NCI-H524 treated with DMSO at 0.1 percent for 48 hours (cell line): Measurements from ENCODE around the gene SEMA6B.
"Not testable (repeated sequence)": the region's sequence is repeated elsewhere in the genome, so short reads cannot be mapped to it uniquely, and the experiment has no call there.

Source experiments
- DNase-seq: peaks from one replicate; lab custom pipeline; 2025; lab: John Stamatoyannopoulos, UW

Gene SEMA6B

GRCh38 chr19:4547303-4548237 lies 11.9 kb downstream of the SEMA6B start:
- DNase-seq = no peak

- no peak for DNase-seq
Observed at GRCh38 chr19:4543842-4544647, 15.4 kb downstream of the SEMA6B start.

DNA sequence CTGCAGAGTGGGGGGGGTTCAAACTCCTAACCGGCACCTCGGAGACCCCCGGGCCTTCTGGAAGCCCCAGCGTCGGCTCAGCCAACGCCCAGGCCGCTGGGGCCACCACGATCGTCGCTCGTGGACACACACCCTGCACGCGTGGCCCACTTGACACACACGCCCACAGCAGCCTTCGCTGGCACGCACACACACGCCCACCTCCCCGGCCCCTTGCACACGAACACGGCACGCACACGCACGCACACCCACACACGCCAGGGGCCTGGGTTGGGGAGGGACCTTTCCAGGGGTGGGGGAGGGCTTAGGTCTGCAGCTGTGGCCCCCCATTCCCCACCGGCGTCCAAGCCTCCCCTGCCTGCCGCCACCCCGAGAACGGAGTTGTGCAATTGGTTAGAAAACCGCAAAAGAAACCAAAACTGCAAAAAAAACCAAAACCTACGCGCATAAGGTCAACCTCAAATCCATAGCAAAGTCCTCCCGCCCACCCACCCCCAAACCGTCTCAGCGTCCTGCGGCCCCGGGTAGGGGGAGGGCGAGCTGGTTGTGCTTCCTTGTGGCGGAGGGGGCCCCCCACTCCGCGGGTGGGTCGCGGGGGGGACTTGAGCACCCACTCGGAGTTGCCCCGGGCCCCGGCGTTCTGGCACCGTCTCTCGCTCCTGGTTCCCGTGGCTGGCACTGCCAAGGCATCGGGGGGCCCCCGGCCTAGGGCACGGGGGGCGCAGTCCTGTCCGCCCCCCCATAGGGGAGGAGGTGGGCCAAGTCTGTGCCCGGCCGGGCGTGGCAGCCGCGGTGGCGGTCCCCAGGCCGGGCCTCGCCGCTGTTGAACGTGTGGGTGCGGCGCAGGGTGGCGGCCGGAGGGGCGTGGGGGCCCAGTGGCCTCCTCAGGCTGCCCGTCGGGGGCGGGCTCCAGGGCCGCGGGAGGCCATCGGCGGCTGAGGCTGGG lies 16.3 kb downstream of the SEMA6B start:
- no peak for DNase-seq

GRCh38 chr19:4541806-4542145 lies 17.7 kb downstream of the SEMA6B start:
- not testable (repeated sequence) for DNase-seq

GRCh38 chr19:4541114-4541805 lies 18.2 kb downstream of the SEMA6B start:
- DNase-seq = no peak

GRCh38 chr19:4539693-4540581 lies 19.5 kb downstream of the SEMA6B start, which contains the start of gene LRG1:
Gene LRG1 (minus strand): TSS chr19:4540036. CDS start chr19:4540013, 23 bp downstream.
- DNase-seq = no peak

- no peak for DNase-seq
Observed at GRCh38 chr19:4539169-4539692, 20.3 kb downstream of the SEMA6B start.

- DNase-seq = no peak
Observed at GRCh38 chr19:4538601-4538954, 20.9 kb downstream of the SEMA6B start.

GRCh38 chr19:4537953-4538600 lies 21.4 kb downstream of the SEMA6B start:
- DNase-seq = no peak

DNA sequence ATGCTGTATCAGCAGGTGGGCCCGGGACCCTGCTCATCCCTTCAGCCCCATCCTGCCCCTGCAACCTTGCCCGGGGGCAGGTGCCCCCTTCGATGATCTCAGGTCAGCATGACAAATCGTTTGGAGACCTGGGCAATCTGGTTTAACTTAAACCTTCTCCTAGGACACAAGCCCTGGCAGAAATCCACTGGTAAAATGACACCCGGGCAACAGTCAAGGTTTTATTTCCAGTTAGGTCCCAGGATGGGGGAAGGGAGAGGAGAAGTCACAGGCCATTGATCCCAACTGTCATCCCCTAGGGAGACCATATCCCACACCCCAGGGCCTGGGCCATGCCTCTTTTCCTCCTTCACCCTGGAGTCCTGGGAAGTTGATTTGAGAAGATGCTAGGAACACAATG lies 22.7 kb downstream of the SEMA6B start:
- no peak for DNase-seq

DNA sequence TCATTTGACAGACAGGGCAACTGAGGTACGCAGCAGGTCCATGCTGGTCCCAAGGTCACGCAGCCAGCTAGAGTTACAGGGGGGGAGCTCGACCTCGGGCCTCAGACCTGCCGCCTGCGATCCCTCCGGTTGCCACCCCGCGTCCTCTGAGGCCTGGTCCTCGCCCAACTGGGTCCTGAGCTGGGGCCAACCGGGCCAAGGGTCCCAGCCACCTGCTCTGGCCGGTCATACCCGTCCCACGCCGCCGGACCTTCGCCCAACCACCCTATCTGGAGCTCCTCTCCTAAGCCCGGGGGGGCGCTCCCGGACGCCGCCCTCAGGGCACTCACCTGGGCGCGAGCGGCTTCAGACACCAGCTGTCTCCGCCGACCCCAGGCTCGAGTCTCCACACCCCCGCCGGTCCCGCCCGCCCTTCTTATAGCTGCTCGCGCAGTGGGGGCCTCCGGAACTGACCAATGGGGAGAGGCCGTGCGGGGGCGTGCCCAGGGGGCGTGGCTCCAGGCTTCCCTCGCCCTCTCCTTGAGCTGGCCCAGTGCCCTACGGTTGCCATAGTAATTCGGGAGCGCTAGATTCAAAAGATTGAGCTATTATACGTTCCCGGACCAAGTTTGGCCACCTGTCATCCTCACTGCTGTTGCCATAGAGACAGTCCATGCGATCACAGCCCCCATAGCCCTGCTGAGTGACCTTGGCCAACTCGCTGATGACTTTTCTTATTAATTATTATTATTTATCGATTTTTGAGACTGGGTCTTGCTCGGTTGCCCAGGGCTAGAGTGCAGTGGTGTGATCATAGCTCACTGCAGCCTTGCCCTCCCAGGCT lies 24.4 kb downstream of the SEMA6B start, which contains the start of gene PLIN5:
Gene PLIN5 (minus strand): TSS at position 389 of the 823 bp plus-strand sequence. CDS start 1,150 bp downstream, outside the sequence.
- peak; percentile 91 for DNase-seq

DNA sequence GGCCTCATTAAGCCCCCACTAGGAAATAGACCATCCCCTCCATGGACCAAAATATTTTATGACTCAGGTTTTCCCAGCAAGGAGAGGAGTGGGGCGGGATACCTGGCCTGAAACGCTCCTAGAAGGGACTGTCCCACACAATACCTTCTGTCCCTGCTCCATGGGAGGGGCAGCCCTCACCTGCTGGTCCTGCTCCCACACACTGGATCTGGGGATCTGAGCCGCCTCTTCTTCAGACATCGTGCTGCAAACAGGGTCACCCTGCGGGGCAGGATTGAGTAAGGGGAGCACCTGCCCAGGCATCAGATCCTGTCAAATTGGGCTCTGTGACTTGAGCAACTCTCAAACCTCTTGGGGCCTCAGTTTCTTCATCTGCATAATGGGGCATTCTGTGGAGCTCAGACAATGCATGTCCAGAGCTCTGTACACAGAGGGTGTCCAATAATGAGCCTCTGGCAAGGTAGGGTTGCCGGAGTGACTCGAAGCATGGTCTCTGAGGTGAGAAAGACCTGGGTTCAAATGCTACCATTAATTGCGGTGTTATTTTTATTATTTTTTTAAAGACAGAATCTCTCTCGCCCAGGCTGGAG lies 25.6 kb downstream of the SEMA6B start:
- DNase-seq = no peak

- DNase-seq = no peak
Observed at GRCh38 chr19:4533334-4533733, 26.1 kb downstream of the SEMA6B start.

- no peak for DNase-seq
Observed at GRCh38 chr19:4531562-4532165, 27.8 kb downstream of the SEMA6B start.

- DNase-seq = no peak
Observed at GRCh38 chr19:4529924-4530522, 29.5 kb downstream of the SEMA6B start.

- DNase-seq = no peak
Observed at GRCh38 chr19:4528843-4529242, 30.6 kb downstream of the SEMA6B start.

DNA sequence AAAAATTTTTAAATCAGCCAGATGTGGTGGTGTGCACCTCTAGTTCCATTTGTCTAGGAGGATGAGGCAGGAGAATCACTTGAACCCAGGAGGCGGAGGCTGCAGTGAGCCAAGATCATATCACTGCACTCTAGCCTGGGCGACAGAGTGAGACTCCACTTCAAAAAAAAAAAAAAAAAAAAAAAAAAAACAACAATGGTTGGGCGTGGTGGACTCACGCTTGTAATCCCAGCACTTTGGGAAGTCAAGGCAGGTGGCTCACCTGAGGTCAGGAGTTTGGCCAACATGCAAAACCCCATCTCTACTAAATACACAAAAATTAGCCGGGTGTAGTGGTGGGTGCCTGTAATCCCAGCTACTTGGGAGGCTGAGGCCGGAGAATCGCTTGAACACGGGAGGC lies 32.1 kb downstream of the SEMA6B start:
- DNase-seq = not testable (repeated sequence)
